Fibroblast of pulmonary artery (primary cell): ENCODE data around the gene FCER2.
"Not testable (repeated sequence)": the region's sequence is repeated elsewhere in the genome, so short reads cannot be mapped to it uniquely, and the experiment has no call there.

Experiments
- DNase-seq: peaks from one replicate; pipeline ENCODE4 v3.0.0-alpha.2; 2010; ENCODE audit warnings: low read depth
- H3K4me3 ChIP-seq: replicated peaks from 2 replicates; pipeline ENCODE4 v1.5.1; 2011; ENCODE audit warnings: low read depth, mild to moderate bottlenecking, control low read depth, low read length, moderate library complexity
- CTCF ChIP-seq: IDR thresholded peaks from 2 replicates; pipeline ENCODE4 v1.5.1; 2011; ENCODE audit warnings: mild to moderate bottlenecking, control low read depth, low read length, inconsistent platforms; ENCODE audit errors: missing control alignments

Gene FCER2

GRCh38 chr19:7701654-7702457 lies at the start of gene FCER2:
Gene FCER2 (minus strand): TSS chr19:7702131. CDS start chr19:7699760, 2,371 bp downstream.
- no peak within 1 kb of the TSS for H3K4me3 ChIP-seq
- no peak for TF ChIP-seq CTCF
- DNase-seq, result no peak

GRCh38 chr19:7751157-7751783 lies 49.3 kb upstream of the FCER2 start:
- TF ChIP-seq CTCF, result no peak
- no peak overlapping the region for H3K4me3 ChIP-seq
- DNase-seq, result peak; percentile 4

- no peak overlapping the region for H3K4me3 ChIP-seq
- DNase-seq, result peak; percentile 15
- TF ChIP-seq CTCF, result peak; percentile 7
These were observed 46.8 kb upstream of the FCER2 start for GRCh38 chr19:7748756-7749155.

GRCh38 chr19:7748171-7748570 lies 46.2 kb upstream of the FCER2 start:
- DNase-seq, result no peak
- H3K4me3 ChIP-seq, result no peak overlapping the region

GRCh38 chr19:7746903-7747884 lies 45.3 kb upstream of the FCER2 start, which contains the start of gene CD209:
Gene CD209 (minus strand): TSS chr19:7747534. CDS start chr19:7747511, 23 bp downstream.
- TF ChIP-seq CTCF, result no peak
- H3K4me3 ChIP-seq, result no peak within 1 kb of the TSS
- DNase-seq, result no peak

More at GRCh38 chr19:7748171-7748570, 46.2 kb upstream of the FCER2 start:
- no peak for TF ChIP-seq CTCF

GRCh38 chr19:7746306-7746705 lies 44.4 kb upstream of the FCER2 start:
- not testable (repeated sequence) for H3K4me3 ChIP-seq, DNase-seq
